Osteocyte (in vitro differentiated cells): ENCODE data around the gene TERB1. TPM values are rescaled to one million over a fixed set of nuclear protein-coding genes. Genes with fewer than 3 reads are reported as not detected.
A peak's percentile ranks its signal among the peaks of the same experiment; 100 is the strongest.

Source experiments
- DNase-seq: peaks from one replicate; pipeline ENCODE4 v3.0.0; 2021; ENCODE audit warnings: mixed read lengths; ENCODE audit not compliant: unreplicated experiment; ENCODE audit errors: extremely low spot score
- H3K27ac Mint-ChIP-seq: one replicate; pipeline ENCODE4 v1.8.0; 2021; ENCODE audit warnings: mild to moderate bottlenecking, mixed read lengths; ENCODE audit not compliant: unreplicated experiment
- H3K27me3 Mint-ChIP-seq: one replicate; pipeline ENCODE4 v1.8.0; 2021; ENCODE audit warnings: mixed read lengths; ENCODE audit not compliant: unreplicated experiment
- H3K36me3 Mint-ChIP-seq: one replicate; pipeline ENCODE4 v1.8.0; 2021; ENCODE audit warnings: mixed read lengths; ENCODE audit not compliant: unreplicated experiment
- H3K4me1 Mint-ChIP-seq: one replicate; pipeline ENCODE4 v1.8.0; 2021; ENCODE audit warnings: mixed read lengths; ENCODE audit not compliant: unreplicated experiment
- H3K4me3 Mint-ChIP-seq: one replicate; pipeline ENCODE4 v1.8.0; 2021; ENCODE audit warnings: mild to moderate bottlenecking, moderate library complexity, mixed read lengths; ENCODE audit not compliant: unreplicated experiment
- H3K9me3 Mint-ChIP-seq: one replicate; pipeline ENCODE4 v1.8.0; 2021; ENCODE audit warnings: mixed read lengths; ENCODE audit not compliant: unreplicated experiment
- total RNA-seq: library from RNA; stranded (reverse); gene quantifications from 2 replicates; pipeline ENCODE4 v1.2.1, GENCODE V29; 2021
- TF ChIP-seq, protein P1 (sequence below): fragments of 200-600 bp; sonication (generic); IDR thresholded peaks from 2 replicates; pipeline ENCODE4 v1.5.0; 2021; ENCODE audit warnings: antibody characterized with exemption, mild to moderate bottlenecking, moderate library complexity

TERB1 gene
- total RNA-seq, 1 donor from 2014 or later = 0.43 TPM

DNA sequence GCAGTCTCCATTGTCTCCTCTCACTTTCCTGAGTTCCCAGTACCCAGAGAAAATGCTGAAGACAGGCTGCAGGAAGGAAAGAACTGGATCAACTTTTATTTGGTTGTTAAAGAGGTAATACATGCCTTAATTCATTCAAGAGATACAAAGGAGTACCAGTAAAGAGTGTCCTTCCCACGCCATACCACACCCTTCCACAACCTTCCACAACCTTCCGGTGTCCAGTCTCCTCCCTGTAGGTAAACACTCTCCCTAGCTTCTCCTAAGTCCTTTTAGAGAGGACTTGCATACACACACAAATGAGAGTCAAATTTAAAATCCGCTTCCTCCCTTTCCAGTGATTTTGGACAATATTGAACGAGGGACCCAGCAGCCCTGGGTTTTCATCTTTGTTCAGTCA, 40.0 kb upstream of the TERB1 start:
- Mint-ChIP-seq H3K4me1 (peaks cover 24% of the 10 kb centered on the region), H3K36me3 (peaks cover 5% of the 10 kb centered on the region), H3K9me3 (peaks cover 15% of the 10 kb centered on the region), H3K27me3 (peaks cover 58% of the 10 kb centered on the region), H3K27ac (no peak overlapping the region), H3K4me3 (no peak overlapping the region)
- peak; percentile 8 for DNase-seq
- TF ChIP-seq, protein P1, sequence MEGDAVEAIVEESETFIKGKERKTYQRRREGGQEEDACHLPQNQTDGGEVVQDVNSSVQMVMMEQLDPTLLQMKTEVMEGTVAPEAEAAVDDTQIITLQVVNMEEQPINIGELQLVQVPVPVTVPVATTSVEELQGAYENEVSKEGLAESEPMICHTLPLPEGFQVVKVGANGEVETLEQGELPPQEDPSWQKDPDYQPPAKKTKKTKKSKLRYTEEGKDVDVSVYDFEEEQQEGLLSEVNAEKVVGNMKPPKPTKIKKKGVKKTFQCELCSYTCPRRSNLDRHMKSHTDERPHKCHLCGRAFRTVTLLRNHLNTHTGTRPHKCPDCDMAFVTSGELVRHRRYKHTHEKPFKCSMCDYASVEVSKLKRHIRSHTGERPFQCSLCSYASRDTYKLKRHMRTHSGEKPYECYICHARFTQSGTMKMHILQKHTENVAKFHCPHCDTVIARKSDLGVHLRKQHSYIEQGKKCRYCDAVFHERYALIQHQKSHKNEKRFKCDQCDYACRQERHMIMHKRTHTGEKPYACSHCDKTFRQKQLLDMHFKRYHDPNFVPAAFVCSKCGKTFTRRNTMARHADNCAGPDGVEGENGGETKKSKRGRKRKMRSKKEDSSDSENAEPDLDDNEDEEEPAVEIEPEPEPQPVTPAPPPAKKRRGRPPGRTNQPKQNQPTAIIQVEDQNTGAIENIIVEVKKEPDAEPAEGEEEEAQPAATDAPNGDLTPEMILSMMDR = no peak

DNA sequence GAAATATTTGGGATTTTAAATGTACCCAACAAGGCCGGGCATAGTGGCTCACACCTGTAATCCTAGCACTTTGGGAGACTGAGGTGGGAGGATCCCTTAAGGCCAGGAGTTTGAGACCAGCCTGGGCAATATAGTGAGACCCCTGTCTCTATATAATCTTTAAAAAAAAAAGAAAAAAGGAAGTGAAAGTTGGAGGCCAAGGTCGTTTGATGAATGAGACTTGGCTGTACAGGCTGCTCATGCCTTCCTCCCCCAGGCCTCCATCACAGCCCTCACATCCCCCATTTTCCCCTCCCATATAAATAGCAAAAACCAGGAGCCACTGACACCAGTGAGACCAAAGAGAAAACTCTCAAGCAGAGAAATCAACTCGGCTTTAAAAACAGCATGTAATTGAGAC, 39.5 kb upstream of the TERB1 start:
- H3K9me3 Mint-ChIP-seq = peaks cover 15% of the 10 kb centered on the region
- H3K27me3 Mint-ChIP-seq = peaks cover 54% of the 10 kb centered on the region
- peaks cover 24% of the 10 kb centered on the region for H3K4me1 Mint-ChIP-seq
- no peak overlapping the region for H3K27ac Mint-ChIP-seq
- H3K36me3 Mint-ChIP-seq = peaks cover 5% of the 10 kb centered on the region
- H3K4me3 Mint-ChIP-seq = no peak overlapping the region
- peak; percentile 59 for DNase-seq
- TF ChIP-seq, protein P1 = no peak

DNA sequence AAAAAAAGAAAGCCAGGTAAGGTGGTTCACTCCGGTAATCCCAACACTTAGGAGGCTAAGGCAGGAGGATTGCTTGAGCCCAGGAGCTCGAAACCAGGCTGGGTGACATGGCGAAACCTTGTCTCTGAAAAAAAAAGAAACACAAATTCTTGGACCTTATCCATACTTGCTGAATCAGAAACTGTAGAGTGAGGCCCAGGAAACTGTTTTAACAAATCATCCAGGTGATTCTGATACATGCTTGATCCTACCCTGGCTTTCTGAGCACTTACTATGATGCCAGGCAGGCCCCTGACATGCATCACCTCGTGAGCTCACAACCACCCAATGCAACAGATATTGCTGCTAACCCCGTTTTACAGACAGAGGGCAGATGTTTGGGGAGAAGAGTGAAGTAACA, 33.4 kb upstream of the TERB1 start:
- peaks cover 15% of the 10 kb centered on the region for H3K9me3 Mint-ChIP-seq
- H3K4me1 Mint-ChIP-seq = peaks cover under 1% of the 10 kb centered on the region
- no peak overlapping the region for H3K27ac Mint-ChIP-seq
- H3K27me3 Mint-ChIP-seq = peaks cover 33% of the 10 kb centered on the region
- H3K4me3 Mint-ChIP-seq = no peak overlapping the region
- peaks cover 5% of the 10 kb centered on the region for H3K36me3 Mint-ChIP-seq
- DNase-seq = no peak
- TF ChIP-seq, protein P1 = no peak

DNA sequence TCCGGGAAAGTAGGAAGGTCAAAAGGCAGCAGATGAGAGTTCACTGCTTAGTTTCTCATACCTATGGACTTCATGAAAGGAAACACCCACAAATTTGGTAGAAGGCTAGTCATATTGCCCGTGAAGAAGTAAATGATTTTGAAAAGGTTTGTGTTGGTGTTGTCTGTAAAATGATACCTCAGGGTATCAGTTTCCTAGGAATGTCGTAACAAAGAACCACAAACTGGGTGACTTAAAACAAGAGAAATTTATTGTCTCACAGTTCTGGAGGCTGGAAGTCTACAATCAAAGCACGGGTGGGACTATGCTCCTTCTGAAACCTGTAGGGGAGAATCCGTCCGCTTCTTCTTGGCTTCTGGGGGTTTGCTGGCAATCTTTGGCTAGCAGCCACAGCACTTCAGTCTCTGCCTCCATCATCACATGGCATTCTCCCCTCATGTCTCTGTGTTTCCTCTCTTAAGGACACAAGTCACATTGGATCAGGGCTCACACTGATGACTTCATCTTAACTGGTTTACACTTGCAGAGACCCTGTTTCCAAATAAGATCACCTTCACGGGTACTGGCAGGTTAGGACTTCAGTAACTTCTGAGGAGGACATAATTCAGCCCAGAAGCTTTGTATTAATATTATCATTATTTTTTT, 31.4 kb upstream of the TERB1 start:
- TF ChIP-seq, protein P1 = no peak
- Mint-ChIP-seq H3K36me3 (no peaks in the 10 kb centered on the region), H3K27me3 (peaks cover 15% of the 10 kb centered on the region), H3K4me1 (peaks cover 10% of the 10 kb centered on the region), H3K4me3 (no peak overlapping the region), H3K9me3 (no peaks in the 10 kb centered on the region), H3K27ac (no peak overlapping the region)
- DNase-seq = no peak

DNA sequence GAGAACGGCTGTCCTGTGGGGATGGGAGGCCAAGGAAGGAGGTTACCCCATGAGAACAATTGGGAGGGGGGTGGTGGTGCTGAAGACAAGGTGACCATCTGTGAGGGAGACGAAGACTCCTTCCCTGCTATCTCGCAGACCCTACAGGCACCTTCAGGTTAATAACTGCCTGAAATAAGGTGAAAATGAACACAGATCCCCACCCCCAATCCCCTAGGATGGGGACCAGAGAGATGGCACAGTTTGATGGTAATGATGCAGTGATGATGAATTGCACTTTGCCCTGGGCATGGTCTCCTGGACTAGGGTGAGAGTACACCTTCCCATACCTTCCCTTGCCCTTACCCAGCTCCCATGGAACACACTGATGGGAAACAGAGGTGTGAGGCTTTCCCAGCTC, 30.8 kb upstream of the TERB1 start:
- no peak overlapping the region for H3K4me3 Mint-ChIP-seq
- H3K27ac Mint-ChIP-seq = no peak overlapping the region
- no peaks in the 10 kb centered on the region for H3K9me3 Mint-ChIP-seq
- peak; percentile 36 for DNase-seq
- TF ChIP-seq, protein P1 = no peak
- peaks cover 10% of the 10 kb centered on the region for H3K4me1 Mint-ChIP-seq
- peaks cover 10% of the 10 kb centered on the region for H3K27me3 Mint-ChIP-seq
- no peaks in the 10 kb centered on the region for H3K36me3 Mint-ChIP-seq
